ENCODE data around the gene SRSF9.
"Not testable (repeated sequence)": the region's sequence is repeated elsewhere in the genome, so short reads cannot be mapped to it uniquely, and the experiment has no call there.

SRSF9 gene

DNA sequence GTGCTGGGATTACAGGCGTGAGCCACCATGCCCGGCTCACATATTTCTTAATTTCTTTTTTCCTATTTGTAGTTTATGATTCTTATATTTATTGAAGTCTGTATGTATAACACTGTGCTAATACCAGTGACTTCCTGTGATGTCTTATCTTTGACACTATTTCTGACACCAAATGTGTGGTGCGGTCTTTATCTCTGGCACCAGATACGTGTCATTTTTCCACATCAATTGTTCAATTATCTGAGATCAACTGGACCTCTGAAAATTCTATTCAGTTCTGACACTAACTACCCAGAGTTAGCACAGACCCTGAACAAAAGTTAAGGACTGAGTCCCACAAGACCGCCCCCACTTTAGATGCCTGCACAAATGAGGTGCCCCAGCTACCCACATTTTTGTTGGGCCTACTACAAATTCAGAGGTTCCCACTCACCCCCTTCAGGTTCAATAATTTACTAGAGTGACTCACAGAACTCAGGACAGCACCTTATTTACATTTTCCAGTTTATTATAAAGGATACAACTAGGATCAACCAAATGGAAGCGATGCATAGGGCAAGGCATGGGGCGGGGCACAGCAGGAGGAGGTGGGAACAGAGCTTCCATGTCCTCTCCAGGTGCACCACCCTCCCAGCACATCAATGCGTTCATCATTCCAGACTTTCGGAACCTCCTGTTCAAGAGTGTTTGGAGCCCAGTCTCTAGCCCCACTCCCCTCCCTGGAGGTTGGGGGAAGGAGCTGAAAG lies 11.6 kb upstream of the SRSF9 start:
- DNase-seq (ENCODE audit: low spot score), result no peak

DNA sequence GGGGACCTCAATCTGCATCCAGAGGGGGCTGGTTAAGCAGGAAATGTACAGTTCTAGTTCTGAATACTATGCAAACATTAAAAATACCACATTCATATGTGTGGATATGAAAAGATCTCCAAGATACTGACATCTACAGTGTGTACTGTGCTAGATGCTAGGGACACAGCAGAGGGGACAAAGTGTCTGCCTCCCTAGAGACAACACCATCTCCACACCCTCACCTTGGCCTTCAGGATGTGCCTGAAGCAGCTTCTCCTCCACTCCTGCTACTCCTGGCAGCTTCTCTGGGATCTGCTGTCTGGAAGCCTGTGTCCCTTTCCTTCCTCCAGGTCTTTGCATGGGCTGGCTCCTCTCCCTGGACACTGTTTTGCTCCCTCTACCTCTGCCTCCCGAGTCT lies 10.7 kb upstream of the SRSF9 start:
- no peak for DNase-seq (ENCODE audit: low spot score)

DNA sequence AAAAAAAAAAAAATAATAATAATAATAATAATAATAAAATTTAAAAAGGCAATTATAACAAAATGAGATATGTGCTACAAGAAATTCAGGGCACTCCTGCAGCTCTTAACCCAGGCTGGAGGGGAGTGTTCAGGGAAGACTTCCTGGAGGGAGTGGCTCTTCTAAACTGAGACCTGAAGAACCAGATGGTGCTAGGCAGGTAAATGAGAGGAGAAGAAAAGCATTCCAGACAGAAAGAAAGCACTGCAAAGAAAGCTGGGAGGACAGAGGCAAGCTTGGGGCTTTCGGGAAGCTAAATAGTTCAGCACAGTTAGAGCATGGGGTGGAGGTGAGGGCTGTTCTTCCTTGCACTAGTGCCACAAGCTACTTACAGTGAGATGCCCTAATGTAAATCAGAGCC lies 9.9 kb upstream of the SRSF9 start:
- DNase-seq (ENCODE audit: low spot score), result no peak

DNA sequence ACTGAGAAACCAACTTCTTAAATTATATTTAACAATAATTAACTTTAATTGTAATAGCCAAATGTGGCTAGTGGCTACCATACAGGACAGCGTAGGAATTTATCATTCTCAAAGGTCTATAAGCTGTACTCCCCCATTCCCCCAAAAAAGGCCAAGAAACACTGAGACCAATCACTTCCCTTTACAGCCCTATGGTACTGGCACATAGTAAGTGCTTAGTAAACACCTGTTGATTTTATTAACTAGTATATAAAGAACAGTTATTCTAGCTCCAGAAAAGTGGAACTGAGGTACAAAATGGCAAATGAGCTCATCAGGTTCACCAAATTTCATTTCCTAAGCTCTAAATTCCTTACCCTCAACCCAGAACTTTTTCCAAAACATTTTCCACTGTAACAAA lies 6.1 kb upstream of the SRSF9 start:
- DNase-seq (ENCODE audit: low spot score), result no peak

DNA sequence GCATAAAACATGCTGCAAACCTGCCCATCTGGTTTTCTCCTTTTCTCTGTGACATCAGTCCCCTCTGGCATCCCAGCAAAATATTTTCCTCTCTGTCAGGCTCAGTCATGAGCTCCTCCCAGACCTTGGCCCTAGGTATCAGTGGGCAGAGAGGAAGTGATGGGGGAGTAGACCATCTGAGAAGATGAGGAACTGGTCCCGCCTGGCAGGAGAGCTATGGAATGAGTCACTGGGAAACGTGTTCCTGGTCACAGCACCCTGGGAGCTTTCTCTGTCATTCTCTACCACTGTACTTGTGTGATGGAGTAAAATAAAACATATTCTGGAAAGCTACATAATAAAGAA lies 5.0 kb upstream of the SRSF9 start:
- peak; percentile 44 for DNase-seq (ENCODE audit: low spot score)

DNA sequence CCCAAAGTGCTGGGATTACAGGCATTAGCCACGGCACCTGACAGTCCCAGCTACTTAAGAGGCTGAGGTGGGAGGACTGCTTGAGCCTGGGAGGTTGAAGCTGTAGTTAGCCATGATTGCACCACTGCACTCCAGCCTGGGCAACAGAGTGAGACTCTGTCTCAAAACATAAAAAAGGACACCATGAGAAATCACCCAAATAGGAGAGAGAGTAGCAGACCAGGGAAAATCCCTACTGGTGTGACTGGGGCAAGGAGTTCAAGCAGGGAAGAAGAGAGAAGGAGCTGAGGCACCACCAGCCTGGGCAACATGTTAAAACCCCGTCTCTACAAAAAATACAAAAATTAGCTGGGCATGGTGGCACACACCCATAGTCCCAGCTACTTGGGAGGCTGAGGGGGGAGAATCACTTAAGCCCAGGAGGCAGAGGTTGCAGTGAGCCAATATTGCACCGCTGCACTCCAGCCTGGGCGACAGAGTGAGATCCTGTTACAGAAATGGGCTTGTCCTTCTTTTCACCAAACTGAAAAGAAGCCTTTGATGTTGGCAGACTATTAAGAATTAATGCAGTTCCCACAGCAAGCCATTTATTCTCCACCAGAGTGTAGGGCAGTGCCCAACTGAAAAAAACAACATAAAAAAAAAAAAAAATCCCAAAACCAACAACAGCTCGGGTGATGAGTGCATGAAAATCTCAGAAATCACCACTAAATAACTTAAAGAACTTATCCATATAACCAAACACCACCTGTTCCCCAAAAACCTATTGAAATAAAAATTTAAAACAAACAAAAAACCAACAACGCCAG lies 4.5 kb upstream of the SRSF9 start:
- no peak for DNase-seq (ENCODE audit: low spot score)

DNA sequence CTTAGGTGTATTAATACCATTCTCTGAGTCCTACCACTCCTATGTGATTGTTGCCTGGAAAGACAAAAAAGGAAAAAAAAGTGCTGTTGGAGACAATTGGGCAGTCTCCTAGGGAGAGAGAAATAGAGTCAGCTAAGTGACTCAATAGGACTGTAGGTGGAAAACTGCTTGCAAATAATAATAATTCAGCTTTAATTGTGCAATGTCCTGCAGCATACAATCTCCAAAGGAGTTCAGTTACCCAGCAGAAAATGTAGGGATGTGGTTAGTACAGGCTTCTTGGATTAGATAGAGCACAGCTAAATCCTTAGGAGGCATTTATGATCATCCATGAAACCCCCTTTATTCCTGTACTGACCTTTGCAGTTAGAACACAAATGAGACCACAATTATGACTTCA lies 3.0 kb upstream of the SRSF9 start:
- DNase-seq (ENCODE audit: low spot score), result no peak

DNA sequence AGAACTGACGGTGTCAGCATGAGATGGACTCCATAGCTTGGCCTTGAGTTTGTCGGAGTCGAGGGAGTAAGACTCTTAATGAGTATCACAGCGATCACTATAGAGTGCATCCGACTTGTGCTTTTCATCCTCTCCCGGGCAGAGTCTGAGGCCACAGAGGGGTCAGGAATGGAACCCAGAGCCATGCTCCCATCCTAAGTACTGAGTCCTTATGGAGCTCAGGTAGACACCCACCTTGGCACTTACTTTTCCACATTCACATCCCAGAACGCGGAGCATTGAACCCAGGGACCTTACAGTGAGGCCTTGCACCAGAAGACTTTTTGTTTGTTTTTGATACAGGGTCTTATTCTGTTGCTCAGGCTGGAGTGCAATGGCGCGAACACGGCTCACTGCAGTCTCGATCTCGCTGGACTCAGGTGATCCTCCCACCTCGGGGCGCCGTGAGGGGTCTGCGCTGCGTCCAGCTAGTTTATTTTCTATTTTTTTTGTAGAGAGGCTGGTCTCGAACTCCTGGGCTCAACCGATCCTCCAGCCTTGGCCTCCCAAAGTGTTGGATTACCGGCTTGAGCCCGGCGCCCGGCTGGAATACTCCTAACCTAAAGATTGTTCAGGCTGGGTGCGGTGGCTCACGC lies 719 bp upstream of the SRSF9 start:
- peak; percentile 42 for DNase-seq (ENCODE audit: low spot score)

DNA sequence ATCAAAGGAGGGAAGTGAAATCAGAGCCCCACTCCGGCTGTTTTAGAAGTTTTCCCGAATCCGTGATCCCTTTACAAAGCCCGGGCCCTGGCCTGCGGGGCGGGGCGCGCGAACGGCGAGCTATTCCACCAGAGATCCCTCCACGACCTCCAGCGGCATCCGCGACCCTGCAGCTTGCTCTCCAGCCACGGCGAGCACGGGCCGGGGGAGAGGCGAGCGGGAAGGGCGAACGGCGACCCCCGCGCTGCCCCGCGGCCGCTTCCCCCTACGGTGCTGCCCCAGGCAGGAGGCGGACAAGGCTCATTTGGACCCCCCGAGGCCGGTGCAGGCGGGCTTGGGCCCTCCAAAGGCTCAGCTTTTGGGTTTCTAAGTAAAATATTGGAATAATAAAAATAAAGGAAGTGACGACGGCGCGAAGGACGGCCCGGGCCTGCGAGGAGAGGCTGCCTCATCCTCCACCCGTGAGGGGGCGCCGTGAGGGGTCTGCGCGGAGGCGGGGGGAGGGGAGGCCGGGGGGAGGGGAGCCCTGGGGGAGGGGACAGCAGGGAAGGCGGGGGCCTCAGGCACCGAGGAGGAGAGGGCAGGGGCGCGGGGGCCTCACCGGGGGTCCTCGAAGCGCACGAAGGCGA lies 613 bp downstream of the SRSF9 start:
- DNase-seq (ENCODE audit: low spot score), result no peak

DNA sequence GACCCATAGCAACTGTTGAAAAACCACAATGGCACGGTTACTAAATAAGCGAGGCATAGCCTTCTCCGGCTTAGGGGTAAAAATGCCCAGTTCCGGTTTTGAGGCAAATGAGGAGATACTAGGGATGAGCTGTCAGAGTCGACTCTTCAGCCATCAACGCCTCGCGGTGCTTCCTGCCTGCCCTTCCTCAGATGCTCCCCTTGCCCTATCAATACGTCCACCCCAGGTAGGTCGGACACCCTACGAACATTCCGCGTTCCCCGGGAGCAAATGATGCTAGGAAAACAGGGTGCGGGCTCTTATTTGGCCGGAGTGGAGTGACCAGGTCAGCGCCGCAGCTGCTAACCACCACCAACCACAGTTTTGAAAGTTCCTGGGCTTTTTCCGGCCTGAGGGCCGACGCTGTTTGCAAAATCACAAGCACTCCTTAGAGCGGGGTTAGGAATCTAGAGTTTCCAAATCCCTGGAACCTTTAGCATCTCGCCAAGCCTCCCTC lies 1.2 kb downstream of the SRSF9 start:
- no peak for DNase-seq (ENCODE audit: low spot score)

DNA sequence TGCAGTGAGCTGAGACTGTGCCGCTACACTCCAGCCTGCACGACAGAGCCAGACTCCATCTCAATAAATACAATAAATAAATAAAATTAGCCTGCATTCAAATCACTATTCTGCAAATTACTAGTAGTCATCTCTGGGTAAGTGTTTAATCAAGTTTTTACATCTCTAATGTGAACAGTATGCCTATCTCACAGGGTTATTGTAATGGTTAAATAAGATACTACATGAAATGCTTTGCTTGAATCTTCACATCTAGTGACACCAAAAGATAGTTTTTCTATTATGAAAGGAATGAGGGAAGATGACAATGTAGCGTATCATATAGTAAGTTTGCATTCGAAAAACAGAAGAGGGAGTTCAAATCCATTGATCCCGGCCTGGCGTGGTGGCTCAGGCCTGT lies 2.1 kb downstream of the SRSF9 start:
- no peak for DNase-seq (ENCODE audit: low spot score)

DNA sequence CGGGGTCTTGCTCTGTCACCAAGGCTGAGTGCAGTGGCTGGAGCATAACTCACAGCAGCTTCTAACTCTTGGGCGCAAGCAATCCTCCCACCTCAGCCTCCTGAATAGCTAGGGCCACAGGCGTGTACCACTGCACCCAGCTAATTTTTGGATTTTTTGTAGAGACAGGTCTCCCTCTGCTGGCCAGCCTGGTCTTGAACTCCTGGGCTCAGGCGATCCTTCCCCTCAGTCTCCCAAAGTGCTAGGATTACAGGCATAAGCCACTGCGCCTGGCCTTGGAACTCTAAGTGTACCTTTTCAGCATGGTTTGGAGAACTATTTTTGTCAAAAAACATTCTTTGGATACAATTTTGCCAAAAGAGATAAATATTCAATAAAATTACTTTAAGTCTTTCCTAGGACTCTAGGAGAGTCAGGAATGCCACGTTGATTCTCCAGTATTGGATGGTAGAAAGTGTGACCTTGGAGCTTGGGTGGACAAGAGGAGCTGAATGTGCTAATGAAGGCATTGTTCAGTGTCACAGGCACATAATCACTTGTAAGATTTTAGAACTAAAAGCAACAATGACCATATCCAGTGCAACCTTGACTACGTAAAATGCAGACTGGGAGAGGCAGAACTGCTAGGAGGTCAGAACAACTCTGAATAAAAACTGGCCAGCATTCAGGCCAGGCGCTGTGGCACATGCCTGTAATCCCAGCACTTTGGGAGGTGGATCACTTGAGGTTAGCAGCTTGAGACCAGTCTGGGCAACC lies 2.8 kb downstream of the SRSF9 start:
- DNase-seq (ENCODE audit: low spot score), result peak; percentile 40

DNA sequence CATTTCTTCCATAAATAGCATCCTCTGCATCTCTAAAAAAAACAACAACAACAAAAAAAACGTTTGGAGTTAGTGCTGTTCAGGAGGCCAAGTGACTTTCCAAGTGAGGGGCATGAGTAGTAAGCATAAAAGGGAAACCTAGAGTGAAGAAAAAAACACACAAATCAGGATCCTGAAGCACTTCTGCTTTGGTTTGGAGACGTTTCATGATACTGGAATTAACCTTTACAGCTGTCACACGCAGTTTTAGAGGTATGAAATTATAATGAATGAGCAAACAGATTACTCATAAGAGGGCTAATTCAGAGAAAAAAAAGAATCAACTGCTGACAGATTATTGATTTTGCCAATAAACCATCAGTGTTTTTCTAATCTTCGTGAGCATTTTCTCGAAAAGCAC lies 3.8 kb downstream of the SRSF9 start:
- no peak for DNase-seq (ENCODE audit: low spot score)

DNA sequence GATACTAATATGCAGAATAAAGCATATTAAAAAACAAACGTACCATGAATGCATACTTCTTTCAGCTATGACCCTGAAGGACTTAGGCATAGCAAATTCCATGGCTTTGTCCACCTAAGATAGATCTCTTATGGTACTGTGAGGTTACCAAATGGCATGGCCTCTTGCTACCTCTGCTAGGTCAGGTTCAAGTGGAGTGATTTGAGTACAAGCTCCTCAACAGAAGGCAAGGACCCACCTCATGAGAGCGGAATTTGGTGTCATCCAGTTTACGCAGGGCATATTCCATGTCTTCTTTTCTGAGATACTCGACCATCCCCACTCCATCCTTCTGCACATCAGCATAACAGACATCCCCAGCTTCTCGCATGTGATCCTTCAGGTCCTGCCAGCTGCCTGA lies 5.8 kb downstream of the SRSF9 start:
- DNase-seq (ENCODE audit: low spot score), result no peak

DNA sequence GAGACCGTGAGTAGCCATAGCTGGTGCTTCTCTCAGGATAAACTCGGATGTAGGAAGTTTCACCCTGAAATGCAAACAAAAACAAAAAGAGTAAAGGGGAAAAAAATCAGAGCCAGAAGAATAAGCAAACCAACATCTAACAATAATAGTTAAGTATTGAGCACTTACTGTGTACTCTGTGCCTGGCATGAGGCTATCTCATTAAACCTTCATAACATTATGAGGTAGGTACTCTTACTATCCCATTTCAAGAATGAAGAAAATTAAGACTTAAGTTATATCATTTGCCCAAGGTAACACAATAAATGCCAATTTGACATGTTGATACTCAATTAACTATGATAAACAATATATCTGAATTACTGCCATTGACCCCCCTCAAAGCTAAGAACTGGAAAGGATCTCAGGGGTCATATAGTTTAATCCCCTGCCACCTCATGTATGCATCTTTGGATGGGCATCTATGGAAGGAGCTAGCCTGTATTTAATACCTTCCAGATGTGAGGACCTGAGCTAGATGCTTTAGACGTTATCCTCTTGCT lies 7.4 kb downstream of the SRSF9 start:
- DNase-seq (ENCODE audit: low spot score), result no peak

DNA sequence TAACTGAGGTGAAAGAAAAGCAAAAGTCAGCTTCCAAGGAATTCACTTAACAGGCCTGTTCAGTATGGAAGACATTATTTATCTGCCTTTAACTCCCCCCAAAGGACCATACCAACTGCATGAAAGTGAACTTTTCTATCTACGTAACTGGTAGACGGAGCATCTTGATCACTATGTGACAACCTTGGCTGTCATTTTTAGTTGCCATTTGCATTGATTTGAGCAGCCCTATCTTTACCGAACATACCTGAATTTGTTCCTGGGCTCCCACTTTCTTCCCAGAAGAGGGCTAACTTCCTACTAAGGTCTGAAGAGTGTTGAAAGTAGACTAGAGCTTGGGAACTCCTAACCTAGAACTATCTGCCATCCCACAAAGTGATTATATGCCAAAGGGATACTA lies 9.4 kb downstream of the SRSF9 start:
- DNase-seq (ENCODE audit: low spot score), result no peak

DNA sequence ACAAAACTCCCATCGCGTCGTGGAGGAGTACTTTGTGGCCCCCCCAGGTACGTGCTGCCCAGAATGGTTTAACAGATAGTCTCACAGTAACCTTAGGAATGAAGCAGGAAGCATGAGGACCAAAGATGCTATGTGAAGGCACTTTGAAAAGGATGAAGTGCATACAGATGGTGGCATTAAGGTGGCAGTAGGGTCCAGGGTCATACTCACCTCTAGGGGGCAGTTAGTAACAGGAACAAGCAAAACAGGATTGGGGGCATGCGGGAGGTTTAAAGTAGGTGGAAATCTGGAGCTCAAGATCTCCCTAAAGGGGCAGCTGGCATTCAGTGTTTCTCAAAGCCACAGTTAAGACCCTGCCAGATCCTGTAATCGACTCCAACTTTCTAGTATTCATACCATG lies 12.4 kb downstream of the SRSF9 start:
- no peak for DNase-seq (ENCODE audit: low spot score)

DNA sequence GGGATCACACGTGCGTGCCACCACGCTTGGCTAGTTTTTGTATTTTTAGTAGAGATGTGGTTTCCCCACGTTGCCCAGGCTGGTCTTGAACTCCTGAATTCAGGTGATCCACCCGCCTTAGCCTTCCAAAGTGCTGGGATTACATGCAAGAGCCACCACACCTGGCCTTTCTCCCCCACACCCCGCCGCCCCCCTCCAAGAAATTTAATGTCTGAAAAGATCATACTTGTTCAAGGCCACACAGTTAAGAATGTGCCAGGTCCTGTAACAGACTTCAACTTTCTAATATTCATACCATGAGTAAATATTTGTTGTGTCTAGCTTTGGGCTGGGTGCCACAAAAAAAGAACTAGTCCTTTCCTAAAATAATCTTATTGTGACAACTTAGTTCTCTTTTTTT lies 14.2 kb downstream of the SRSF9 start:
- no peak for DNase-seq (ENCODE audit: low spot score)

DNA sequence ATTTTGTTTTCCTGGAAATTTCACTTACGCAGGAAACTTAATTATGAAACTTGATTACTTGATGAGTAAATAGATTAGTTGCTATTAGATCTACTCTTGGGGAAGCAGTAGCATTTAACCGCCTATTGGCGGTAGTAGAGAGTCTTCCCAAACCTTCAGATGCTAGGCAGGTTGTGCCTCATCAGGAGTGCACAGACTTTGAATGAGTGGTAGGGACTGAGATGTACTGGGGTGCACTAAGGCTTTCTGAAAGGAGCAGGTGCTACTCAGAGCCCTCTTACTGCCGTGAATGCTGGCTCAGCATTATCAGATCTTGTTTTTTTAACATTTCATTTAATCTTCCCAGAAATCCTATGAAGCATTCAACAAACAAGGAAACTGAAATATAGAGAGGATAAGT lies 15.6 kb downstream of the SRSF9 start:
- DNase-seq (ENCODE audit: low spot score), result no peak

DNA sequence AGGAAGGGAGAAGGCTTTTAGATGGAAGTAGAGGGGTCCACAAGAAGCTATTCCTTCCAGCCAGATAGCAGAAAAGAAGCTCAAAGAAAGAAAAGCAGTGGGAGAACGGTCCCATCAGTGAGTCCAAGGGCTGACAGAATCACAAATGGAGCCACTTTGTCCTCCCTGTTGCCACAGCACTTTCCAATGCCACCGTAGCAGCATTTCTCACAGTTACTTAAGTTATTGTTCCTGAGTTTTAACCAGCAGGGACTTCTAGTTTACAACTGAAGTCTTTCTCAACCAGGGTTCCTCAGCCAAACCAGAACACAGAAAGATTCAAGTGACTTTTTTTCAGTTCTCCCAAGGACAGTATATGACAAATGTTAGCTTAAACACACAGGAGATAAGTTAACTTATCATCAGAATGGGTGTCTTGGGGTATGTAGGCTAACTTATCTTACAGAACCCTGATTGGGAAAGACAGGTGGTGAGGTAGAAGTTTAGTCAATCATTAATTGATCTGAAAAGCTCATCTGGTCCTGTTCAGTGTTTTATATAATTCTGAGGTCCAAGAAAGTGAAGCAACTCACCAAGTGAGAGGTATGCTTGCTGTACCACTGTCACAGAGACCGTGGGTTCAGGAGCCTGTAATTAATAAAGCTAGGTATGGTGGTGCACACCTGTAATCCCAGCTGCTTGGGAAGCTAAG lies 16.3 kb downstream of the SRSF9 start:
- no peak for DNase-seq (ENCODE audit: low spot score)

DNA sequence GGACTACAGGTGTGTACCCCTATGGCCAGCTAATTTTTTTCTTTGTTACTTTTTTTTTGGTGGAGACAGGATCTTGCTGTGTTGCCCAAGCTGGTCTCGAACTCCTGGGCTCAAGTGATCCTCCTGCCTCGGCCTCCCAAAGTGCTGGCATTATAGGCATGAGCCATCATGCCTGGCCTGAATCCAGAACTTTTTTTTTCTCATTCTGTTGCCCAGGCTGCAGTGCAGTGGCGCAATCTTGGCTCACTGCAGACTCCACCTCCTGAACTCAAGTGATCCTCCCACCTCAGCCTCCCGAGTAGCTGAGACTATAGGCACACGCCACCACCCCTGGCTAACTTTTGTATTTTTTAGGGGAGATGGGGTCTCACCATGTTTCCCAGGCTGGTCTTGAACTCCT lies 17.0 kb downstream of the SRSF9 start:
- not testable (repeated sequence) for DNase-seq (ENCODE audit: low spot score)
